Measurements from ENCODE around the gene SPANXN5.
"Not testable (repeated sequence)": the region's sequence is repeated elsewhere in the genome, so short reads cannot be mapped to it uniquely, and the experiment has no call there.

SPANXN5 gene, protein sequence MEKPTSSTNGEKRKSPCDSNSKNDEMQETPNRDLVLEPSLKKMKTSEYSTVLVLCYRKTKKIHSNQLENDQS

DNA sequence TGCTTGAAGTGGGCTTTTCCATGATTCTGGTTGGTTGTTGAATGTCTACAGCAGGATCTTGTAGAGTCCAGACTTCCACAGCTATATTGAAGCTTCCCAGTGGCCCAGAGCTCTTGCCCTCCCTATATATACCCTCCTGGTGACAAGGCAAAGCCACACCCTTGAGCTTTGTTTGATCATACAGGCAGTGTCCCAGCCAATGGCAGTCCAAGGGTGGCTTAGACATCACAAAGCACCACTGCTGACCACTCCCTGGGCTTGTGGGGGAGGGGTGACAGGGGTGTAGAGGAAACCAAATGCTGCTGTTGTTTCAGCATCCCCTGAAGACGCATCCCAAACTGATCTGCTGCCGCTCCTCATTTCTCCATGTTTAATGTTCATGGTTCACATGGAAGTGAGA, at the start of gene SPANXN5:
TSS of gene SPANXN5 (minus strand) at position 101 of the 400 bp plus-strand sequence. CDS start at position 22, 79 bp downstream.
- not testable (repeated sequence) for DNase-seq (ENCODE audit: insufficient read length, low spot score); FAIRE-seq

DNA sequence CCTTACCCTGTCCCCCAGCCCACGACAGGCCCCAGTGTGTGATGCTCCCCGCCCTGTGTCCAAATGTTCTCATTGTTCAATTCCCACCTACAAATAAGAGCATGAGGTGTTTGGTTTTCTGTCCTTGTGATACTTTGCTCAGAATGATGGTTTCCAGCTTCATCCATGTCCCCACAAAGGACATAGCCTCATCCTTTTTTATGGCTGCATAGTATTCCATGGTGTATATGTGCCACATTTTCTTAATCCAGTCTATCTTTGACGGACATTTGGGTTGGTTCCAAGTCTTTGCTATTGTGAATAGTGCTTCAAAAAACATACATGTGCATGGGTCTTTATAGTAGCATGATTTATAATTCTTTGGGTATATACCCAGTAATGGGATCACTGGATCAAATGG, 46.4 kb upstream of the SPANXN5 start:
- DNase-seq (ENCODE audit: insufficient read length, low spot score); FAIRE-seq: not testable (repeated sequence)

DNA sequence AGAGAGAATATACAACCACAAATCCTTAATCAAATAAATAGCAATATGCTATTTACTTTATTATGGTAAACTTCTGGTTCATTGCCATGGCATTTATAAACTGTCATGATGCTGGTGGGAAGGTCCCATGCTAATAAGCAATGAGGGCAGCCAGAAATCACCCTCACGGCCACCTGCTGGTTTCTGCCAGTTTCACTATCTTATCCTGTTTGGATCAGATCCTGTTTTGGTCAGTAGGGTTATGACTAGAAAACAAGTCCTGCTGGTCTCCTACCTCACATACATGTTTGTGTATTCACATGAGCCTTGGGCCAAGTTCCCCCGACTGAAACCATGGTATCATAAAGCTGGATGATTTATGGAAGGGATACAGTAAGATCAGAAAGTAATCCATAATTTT, 41.9 kb upstream of the SPANXN5 start:
- FAIRE-seq (no peak), DNase-seq (ENCODE audit: insufficient read length, low spot score) (no peak)

- FAIRE-seq (no peak), DNase-seq (ENCODE audit: insufficient read length, low spot score) (no peak)
Measured at GRCh38 chrX:52830551-52830950, 33.3 kb upstream of the SPANXN5 start.

- DNase-seq (ENCODE audit: insufficient read length, low spot score), result no peak
- no peak for FAIRE-seq
Measured at GRCh38 chrX:52824608-52825007, 27.4 kb upstream of the SPANXN5 start.

- DNase-seq (ENCODE audit: insufficient read length, low spot score) (no peak), FAIRE-seq (no peak)
Measured at GRCh38 chrX:52821079-52821760, 24.0 kb upstream of the SPANXN5 start.

DNA sequence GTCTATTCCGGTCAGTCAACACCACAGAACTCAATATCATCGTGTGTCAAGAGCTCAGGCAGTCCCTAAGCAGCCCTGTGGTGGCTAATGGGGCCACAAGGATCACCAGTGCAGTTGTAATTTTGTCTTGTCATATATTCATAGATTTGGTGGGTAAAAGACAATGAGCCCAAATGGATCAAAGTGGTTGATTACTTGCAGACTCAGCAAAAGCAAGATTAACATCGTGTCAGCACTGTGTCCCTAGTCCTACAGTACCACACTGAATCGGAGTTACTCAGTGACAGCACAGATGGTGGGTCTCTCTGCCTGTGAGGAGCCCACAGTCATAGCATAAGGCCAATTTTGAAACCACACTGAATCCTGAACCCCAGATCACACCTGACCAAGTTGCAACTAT, 22.6 kb upstream of the SPANXN5 start:
- FAIRE-seq, result no peak
- no peak for DNase-seq (ENCODE audit: insufficient read length, low spot score)

GRCh38 chrX:52811065-52811625, 13.9 kb upstream of the SPANXN5 start, which contains the start of gene XAGE5:
Gene XAGE5, plus strand, starts transcription at chrX:52811287. Its CDS starts 1,280 bp downstream, at chrX:52812567.
- FAIRE-seq (no peak), DNase-seq (ENCODE audit: insufficient read length, low spot score) (no peak)

DNA sequence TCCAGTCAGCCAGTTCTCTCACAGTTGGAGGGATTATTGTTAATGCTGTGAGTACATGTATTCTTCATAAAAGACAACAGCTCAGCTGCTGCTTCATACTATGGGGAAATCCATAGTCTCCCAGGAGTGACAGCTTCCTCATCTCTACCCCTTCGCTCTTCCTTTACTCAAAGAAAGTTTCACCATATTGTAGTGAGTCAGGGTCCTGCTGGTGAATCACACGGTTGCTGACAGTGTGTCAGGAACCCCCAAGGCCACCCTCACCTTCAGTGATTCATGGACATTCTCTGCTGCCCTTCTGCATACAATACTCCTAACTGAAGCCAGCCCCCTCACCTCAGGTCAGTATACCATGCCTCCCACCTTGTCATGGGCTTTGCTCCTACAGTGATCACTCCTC, 7.6 kb upstream of the SPANXN5 start:
- not testable (repeated sequence) for FAIRE-seq; DNase-seq (ENCODE audit: insufficient read length, low spot score)

DNA sequence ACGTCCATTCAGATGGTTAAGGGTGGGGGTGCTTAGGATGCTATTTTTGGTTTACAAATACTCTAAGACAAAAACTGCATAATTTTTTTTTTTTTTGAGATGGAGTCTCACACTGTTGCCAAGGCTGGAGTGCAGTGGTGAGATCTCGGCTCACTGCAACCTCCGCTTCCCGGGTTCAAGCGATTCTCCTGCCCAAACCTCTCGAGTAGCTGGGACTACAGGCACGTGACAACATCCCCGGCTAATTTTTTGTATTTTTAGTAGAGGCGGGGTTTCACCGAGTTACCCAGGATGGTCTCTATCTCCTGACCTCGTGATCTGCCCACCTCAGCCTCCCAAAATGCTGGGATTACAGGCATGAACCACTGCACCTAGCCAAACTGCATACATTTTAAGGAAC, 23.7 kb downstream of the SPANXN5 start:
- FAIRE-seq; DNase-seq (ENCODE audit: insufficient read length, low spot score): not testable (repeated sequence)

DNA sequence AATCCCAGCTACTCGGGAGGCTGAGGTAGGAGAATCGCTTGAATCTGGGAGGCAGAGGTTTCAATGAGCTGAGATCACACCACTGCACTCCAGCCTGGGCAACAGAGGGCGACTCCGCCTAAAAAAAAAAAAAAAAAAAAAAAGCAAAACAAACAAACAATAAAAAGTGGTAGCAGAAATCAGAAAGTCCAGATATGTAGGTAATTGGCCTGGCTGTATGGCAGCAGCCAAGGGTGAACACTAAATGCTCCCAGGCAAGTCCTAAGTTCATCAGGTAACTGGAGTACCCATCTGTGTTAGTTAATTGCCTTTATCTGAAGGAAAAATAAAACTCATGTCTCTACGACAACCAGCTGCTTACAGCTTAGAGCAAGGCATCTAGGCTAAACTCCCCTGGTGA, 31.2 kb downstream of the SPANXN5 start:
- FAIRE-seq; DNase-seq (ENCODE audit: insufficient read length, low spot score): not testable (repeated sequence)

GRCh38 chrX:52750952-52751351, 46.3 kb downstream of the SPANXN5 start, which contains the start of gene SSX2B:
Gene SSX2B, plus strand, starts transcription at chrX:52751252. Its CDS starts 1,429 bp downstream, at chrX:52752681.
- FAIRE-seq, result not testable (repeated sequence)

More at GRCh38 chrX:52750952-52751351, 46.3 kb downstream of the SPANXN5 start, which contains the start of gene SSX2B:
- DNase-seq (ENCODE audit: insufficient read length, low spot score), result not testable (repeated sequence)
